ENCODE data around the gene GPR78.
A peak's percentile ranks its signal among the peaks of the same experiment; 100 is the strongest.

Gene GPR78

GRCh38 chr4:8536467-8536866 is 43.7 kb upstream of the GPR78 start:
- H3K4me1 ChIP-seq (ENCODE audit: control insufficient read depth, insufficient read depth, low read length) = no peaks in the 10 kb centered on the region
- no peaks in the 10 kb centered on the region for H3K9me3 ChIP-seq (ENCODE audit: control insufficient read depth, insufficient read depth, low read depth, low read length)
- TF ChIP-seq ZNF335 (tag by site-specific recombination; conservative IDR thresholded peaks at IDR 0.05) (no peak), ZNF248 (tag by site-specific recombination; IDR thresholded peaks at IDR 0.05) (no peak), ZNF362 (tag by site-specific recombination; IDR thresholded peaks at IDR 0.05) (no peak), ZNF239 (tag by site-specific recombination; IDR thresholded peaks at IDR 0.05) (no peak), ZFP69B (tag by site-specific recombination; IDR thresholded peaks at IDR 0.05) (no peak), OVOL3 (tag by site-specific recombination; IDR thresholded peaks at IDR 0.05) (no peak), HOXA7 (CRISPR knock-in tag; IDR thresholded peaks at IDR 0.05; ENCODE audit: borderline replicate concordance) (no peak), ZBTB49 (tag by site-specific recombination; IDR thresholded peaks at IDR 0.05; ENCODE audit: low read depth) (no peak), ZNF184 (tag by site-specific recombination; IDR thresholded peaks at IDR 0.05) (no peak), ZNF449 (tag by site-specific recombination; IDR thresholded peaks at IDR 0.05) (no peak), ZNF174 (tag by site-specific recombination; IDR thresholded peaks at IDR 0.05) (no peak), ZNF530 (tag by site-specific recombination; IDR thresholded peaks at IDR 0.05; ENCODE audit: low read depth) (no peak), MYNN (tag by site-specific recombination; IDR thresholded peaks at IDR 0.05; ENCODE audit: borderline replicate concordance) (no peak)
- no peak overlapping the region for H3K4me3 ChIP-seq (ENCODE audit: low read depth, low read length)
- ChIA-PET POLR2A (no interaction called here), CTCF (interaction anchor here (2.2 kb wide), 1 partner anchor 68 kb away, joined by 10 read pairs; no protein-coding TSS in a partner anchor)
- no peaks in the 10 kb centered on the region for H3K36me3 ChIP-seq (ENCODE audit: control insufficient read depth in 2 of 2, insufficient read depth in 1 of 2, low read length in 2 of 2)
- H3K27ac ChIP-seq (ENCODE audit: extremely low read depth, low read depth, low read length) = no peak overlapping the region

- H3K36me3 ChIP-seq (ENCODE audit: control insufficient read depth in 2 of 2, insufficient read depth in 1 of 2, low read length in 2 of 2) = no peaks in the 10 kb centered on the region
- no peaks in the 10 kb centered on the region for H3K9me3 ChIP-seq (ENCODE audit: control insufficient read depth, insufficient read depth, low read depth, low read length)
- H3K27ac ChIP-seq (ENCODE audit: extremely low read depth, low read depth, low read length) = no peak overlapping the region
- TF ChIP-seq PRDM10 (tag by site-specific recombination; IDR thresholded peaks at IDR 0.05) (peak; percentile 33; the same call in 1 of the 2 replicates), ZNF449 (tag by site-specific recombination; IDR thresholded peaks at IDR 0.05) (no peak), ZNF394 (tag by site-specific recombination; IDR thresholded peaks at IDR 0.05; ENCODE audit: borderline replicate concordance) (no peak), ZNF600 (tag by site-specific recombination; IDR thresholded peaks at IDR 0.05) (no peak), ZNF529 (tag by site-specific recombination; IDR thresholded peaks at IDR 0.05; ENCODE audit: insufficient replicate concordance) (no peak), ZIC2 (tag by site-specific recombination; IDR thresholded peaks at IDR 0.05) (no peak), ZNF560 (tag by site-specific recombination; IDR thresholded peaks at IDR 0.05; ENCODE audit: borderline replicate concordance) (no peak)
- no peaks in the 10 kb centered on the region for H3K4me1 ChIP-seq (ENCODE audit: control insufficient read depth, insufficient read depth, low read length)
- ChIA-PET CTCF (interaction anchor here (2.2 kb wide), 1 partner anchor 68 kb away, joined by 10 read pairs; no protein-coding TSS in a partner anchor), POLR2A (no interaction called here)
- no peak overlapping the region for H3K4me3 ChIP-seq (ENCODE audit: low read depth, low read length)
These were observed 43.1 kb upstream of the GPR78 start for GRCh38 chr4:8537041-8537461.

Measured in HEK293 (cell line).